Brain pericyte (primary cell): ENCODE data around the gene LINC01488.

Experiments
- DNase-seq: peaks from one replicate; pipeline ENCODE4 v3.0.0-alpha.2; 2012; ENCODE audit warnings: low read depth, low spot score

The LINC01488 gene

GRCh38 chr11:69479591-69480271 lies 1.7 kb upstream of the LINC01488 start:
- DNase-seq, result no peak

- DNase-seq, result no peak
These were observed 693 bp upstream of the LINC01488 start for GRCh38 chr11:69480547-69481392.

GRCh38 chr11:69482322-69482721 lies 859 bp downstream of the LINC01488 start:
- no peak for DNase-seq

GRCh38 chr11:69483170-69483569 lies 1.7 kb downstream of the LINC01488 start:
- no peak for DNase-seq

- DNase-seq, result no peak
These were observed 2.4 kb downstream of the LINC01488 start for GRCh38 chr11:69483691-69484426.

GRCh38 chr11:69484427-69485259 lies 3.2 kb downstream of the LINC01488 start:
- DNase-seq, result no peak

GRCh38 chr11:69485337-69486041 lies 4.0 kb downstream of the LINC01488 start:
- DNase-seq, result no peak

GRCh38 chr11:69486056-69486772 lies 4.8 kb downstream of the LINC01488 start:
- DNase-seq, result no peak

GRCh38 chr11:69486773-69487291 lies 5.4 kb downstream of the LINC01488 start:
- DNase-seq, result no peak

- no peak for DNase-seq
These were observed 5.9 kb downstream of the LINC01488 start for GRCh38 chr11:69487391-69487790.

GRCh38 chr11:69487849-69488542 lies 6.5 kb downstream of the LINC01488 start:
- DNase-seq, result no peak

GRCh38 chr11:69488543-69488940 lies 7.1 kb downstream of the LINC01488 start:
- DNase-seq, result no peak

- no peak for DNase-seq
These were observed 7.7 kb downstream of the LINC01488 start for GRCh38 chr11:69489031-69489745.

- no peak for DNase-seq
These were observed 8.4 kb downstream of the LINC01488 start for GRCh38 chr11:69489746-69490365.

GRCh38 chr11:69490516-69490915 lies 9.1 kb downstream of the LINC01488 start:
- DNase-seq, result no peak

GRCh38 chr11:69491071-69492031 lies 9.9 kb downstream of the LINC01488 start:
- DNase-seq, result no peak
